Vagina (tissue), 2 donors: ENCODE results near the gene LTV1.

Experiments
- CTCF ChIP-seq, 3 experiments: fragments of 450-650 bp in 2 of 3; fragments of 200-600 bp in 1 of 3; sonication (generic) in 1 of 3; IDR thresholded peaks; one replicate each; pipeline ENCODE4 v1.5.1; 2017 to 2019; ENCODE audit warnings: antibody characterized with exemption in 3 of 3, mild to moderate bottlenecking in 2 of 3, moderate library complexity in 2 of 3
- POLR2AphosphoS5 ChIP-seq, 2 donors: sonication (generic); formaldehyde crosslinking; IDR thresholded peaks; one replicate each; pipeline ENCODE4 v1.9.0; 2017; ENCODE audit warnings: antibody characterized with exemption in 2 of 2, mild to moderate bottlenecking in 2 of 2, low read depth in 1 of 2; ENCODE audit not compliant: insufficient read depth in 1 of 2

DNA sequence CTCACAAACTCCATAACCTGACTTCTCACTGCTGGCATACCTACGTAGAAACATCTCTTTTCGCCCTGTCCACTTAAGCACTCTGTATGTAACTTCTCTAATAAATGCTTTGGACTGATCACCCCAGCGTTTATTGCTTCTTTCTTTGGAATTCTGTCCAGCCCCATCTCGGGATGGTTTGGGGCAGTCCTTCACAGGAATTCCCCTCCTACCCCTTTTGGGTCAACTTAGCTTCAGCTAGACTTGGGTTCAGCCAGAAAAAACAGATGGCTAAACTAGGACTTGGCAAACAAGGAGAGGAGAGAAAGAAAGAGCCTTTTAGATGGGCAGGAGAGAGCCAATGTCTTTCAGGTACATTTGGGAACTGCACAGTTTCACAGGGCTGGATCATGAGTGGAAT lies 3.9 kb upstream of the LTV1 start:
- no peak for TF ChIP-seq CTCF (IDR thresholded peaks at IDR 0.05)
- no peak for TF ChIP-seq POLR2AphosphoS5 (IDR thresholded peaks at IDR 0.05; ENCODE audit: insufficient read depth in 1 of 2, low read depth in 1 of 2)
